SK-N-SH treated with all-trans-retinoic acid at 6 μM for 48 hours (cell line): Measurements from ENCODE around the gene CFAP57.

Experiments
- CREB5 ChIP-seq: fragments of 250-450 bp; sonication (Bioruptor Pico); IDR thresholded peaks from 2 replicates; pipeline ENCODE4 v1.5.1; 2020; ENCODE audit warnings: low read depth, mild to moderate bottlenecking, moderate library complexity
- PATZ1 ChIP-seq: fragments of 250-450 bp; sonication (Bioruptor Pico); IDR thresholded peaks from 2 replicates; pipeline ENCODE4 v1.8.0; 2020; ENCODE audit warnings: mild to moderate bottlenecking, moderate library complexity, borderline replicate concordance
- SNAI2 ChIP-seq: fragments of 250-450 bp; sonication (Bioruptor Pico); IDR thresholded peaks from 2 replicates; pipeline ENCODE4 v1.5.0; 2020; ENCODE audit warnings: mild to moderate bottlenecking, moderate library complexity
- ZNF70 ChIP-seq: fragments of 450-650 bp; formaldehyde crosslinking; IDR thresholded peaks from 2 replicates; pipeline ENCODE4 v1.5.0; 2020; ENCODE audit warnings: mild to moderate bottlenecking, moderate library complexity

GRCh38 chr1:43285269-43285990 lies 113.3 kb downstream of the CFAP57 start, which contains the start of gene C1orf210:
- TF ChIP-seq ZNF70 (CRISPR knock-in tag) (no peak), CREB5 (CRISPR knock-in tag) (no peak), PATZ1 (CRISPR knock-in tag) (no peak), SNAI2 (CRISPR knock-in tag) (no peak)
